ENCODE data around the gene NUDCD2. TPM values are rescaled to one million over a fixed set of nuclear protein-coding genes. Genes with fewer than 3 reads are reported as not detected.

Gene NUDCD2
- total RNA-seq, 4 donors from 2014 or later: 8.9 to 13.2 (median 9.4) TPM

GRCh38 chr5:163404364-163405173, 55.3 kb downstream of the NUDCD2 start:
- peaks cover 7% of the 10 kb centered on the region for H3K27me3 ChIP-seq
- ATAC-seq: no peak
- H3K27ac ChIP-seq: no peak overlapping the region
- H3K4me3 ChIP-seq: no peak overlapping the region
- no peak for TF ChIP-seq POLR2A (IDR thresholded peaks at IDR 0.05)
- TF ChIP-seq POLR2AphosphoS5 (IDR thresholded peaks at IDR 0.05): no peak
- TF ChIP-seq, protein P1, sequence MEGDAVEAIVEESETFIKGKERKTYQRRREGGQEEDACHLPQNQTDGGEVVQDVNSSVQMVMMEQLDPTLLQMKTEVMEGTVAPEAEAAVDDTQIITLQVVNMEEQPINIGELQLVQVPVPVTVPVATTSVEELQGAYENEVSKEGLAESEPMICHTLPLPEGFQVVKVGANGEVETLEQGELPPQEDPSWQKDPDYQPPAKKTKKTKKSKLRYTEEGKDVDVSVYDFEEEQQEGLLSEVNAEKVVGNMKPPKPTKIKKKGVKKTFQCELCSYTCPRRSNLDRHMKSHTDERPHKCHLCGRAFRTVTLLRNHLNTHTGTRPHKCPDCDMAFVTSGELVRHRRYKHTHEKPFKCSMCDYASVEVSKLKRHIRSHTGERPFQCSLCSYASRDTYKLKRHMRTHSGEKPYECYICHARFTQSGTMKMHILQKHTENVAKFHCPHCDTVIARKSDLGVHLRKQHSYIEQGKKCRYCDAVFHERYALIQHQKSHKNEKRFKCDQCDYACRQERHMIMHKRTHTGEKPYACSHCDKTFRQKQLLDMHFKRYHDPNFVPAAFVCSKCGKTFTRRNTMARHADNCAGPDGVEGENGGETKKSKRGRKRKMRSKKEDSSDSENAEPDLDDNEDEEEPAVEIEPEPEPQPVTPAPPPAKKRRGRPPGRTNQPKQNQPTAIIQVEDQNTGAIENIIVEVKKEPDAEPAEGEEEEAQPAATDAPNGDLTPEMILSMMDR (IDR thresholded peaks at IDR 0.05): no peak
- TF ChIP-seq EP300 (IDR thresholded peaks at IDR 0.05): no peak
- peaks cover 0 to 9% (median 0%) of the 10 kb centered on the region in 3 donors for H3K4me1 ChIP-seq
- H3K36me3 ChIP-seq: no peaks in the 10 kb centered on the region
- 64% methylated on average over 10 of the region's 10 CpGs for WGBS, 2 donors (ENCODE audit: low coverage in 1 of 2)
- H3K9me3 ChIP-seq: no peaks in the 10 kb centered on the region

- TF ChIP-seq POLR2A (IDR thresholded peaks at IDR 0.05) (no peak), EP300 (IDR thresholded peaks at IDR 0.05) (no peak), POLR2AphosphoS5 (IDR thresholded peaks at IDR 0.05) (no peak)
- TF ChIP-seq, protein P1 (IDR thresholded peaks at IDR 0.05): no peak
- Histone ChIP-seq H3K4me1 (no peaks in the 10 kb centered on the region), H3K36me3 (no peaks in the 10 kb centered on the region), H3K4me3 (no peak overlapping the region), H3K9me3 (no peaks in the 10 kb centered on the region), H3K27ac (no peak overlapping the region), H3K27me3 (peaks cover 7% of the 10 kb centered on the region)
- ATAC-seq: no peak
- WGBS, 2 donors (ENCODE audit: low coverage in 1 of 2): 78 to 94% methylated on average over 2 of the region's 2 CpGs
Observed at GRCh38 chr5:163402007-163402406, 57.9 kb downstream of the NUDCD2 start.

GRCh38 chr5:163401271-163401670, 58.6 kb downstream of the NUDCD2 start:
- Histone ChIP-seq H3K4me1 (no peaks in the 10 kb centered on the region), H3K9me3 (no peaks in the 10 kb centered on the region), H3K36me3 (no peaks in the 10 kb centered on the region), H3K27me3 (peaks cover 7% of the 10 kb centered on the region), H3K4me3 (no peak overlapping the region), H3K27ac (no peak overlapping the region)
- 77 to 86% methylated on average over 4 of the region's 4 CpGs for WGBS, 2 donors (ENCODE audit: low coverage in 1 of 2)
- ATAC-seq: no peak
- TF ChIP-seq, protein P1 (IDR thresholded peaks at IDR 0.05): no peak
- TF ChIP-seq POLR2A (IDR thresholded peaks at IDR 0.05) (no peak), POLR2AphosphoS5 (IDR thresholded peaks at IDR 0.05) (no peak), EP300 (IDR thresholded peaks at IDR 0.05) (no peak)

DNA sequence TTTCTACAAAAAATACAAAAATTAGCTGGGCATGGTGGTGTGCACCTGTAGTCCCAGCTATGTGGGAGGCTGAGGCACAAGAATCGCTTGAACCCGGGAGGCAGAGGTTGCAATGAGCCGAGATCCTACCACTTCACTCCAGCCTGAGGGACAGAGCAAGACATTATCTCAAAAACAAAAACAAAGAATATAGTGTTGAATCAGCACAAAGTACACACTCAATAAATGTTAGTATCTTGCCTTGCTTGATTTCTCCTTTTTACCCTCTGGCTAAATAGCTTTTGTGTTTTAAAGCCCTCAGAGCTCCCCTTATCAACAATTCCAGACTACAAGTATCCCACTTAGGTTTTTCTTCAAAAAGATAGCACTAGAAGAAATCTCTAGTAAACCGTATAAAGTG, 60.0 kb downstream of the NUDCD2 start:
- Histone ChIP-seq H3K36me3 (no peaks in the 10 kb centered on the region), H3K4me3 (no peak overlapping the region)
- WGBS, 2 donors (ENCODE audit: low coverage in 1 of 2): 71 to 76% methylated on average over 2 to 4 of the region's 4 CpGs

More for the DNA sequence above, 60.0 kb downstream of the NUDCD2 start:
- Histone ChIP-seq H3K4me1 (no peaks in the 10 kb centered on the region), H3K9me3 (no peaks in the 10 kb centered on the region), H3K27ac (no peak overlapping the region), H3K27me3 (peaks cover 7% of the 10 kb centered on the region)
- TF ChIP-seq POLR2A (IDR thresholded peaks at IDR 0.05) (no peak), EP300 (IDR thresholded peaks at IDR 0.05) (no peak), POLR2AphosphoS5 (IDR thresholded peaks at IDR 0.05) (no peak)
- TF ChIP-seq, protein P1 (IDR thresholded peaks at IDR 0.05): no peak
- ATAC-seq: no peak
